Aorta (tissue), 5 donors: ENCODE results near the gene SRCAP. TPM values are rescaled to one million over a fixed set of nuclear protein-coding genes. Genes with fewer than 3 reads are reported as not detected.
"Not testable (repeated sequence)": the region's sequence is repeated elsewhere in the genome, so short reads cannot be mapped to it uniquely, and the experiment has no call there.

Experiments
- ATAC-seq: fragments of 200-7000 bp; cut with Tn5 transposase; one replicate; pipeline ENCODE4 v1.9.1; 2022; ENCODE audit warnings: moderate library complexity; ENCODE audit not compliant: low FRiP score
- DNase-seq, 2 donors: peaks; one replicate each; pipeline ENCODE4 v3.0.0-alpha.2; 2020
- H3K27ac ChIP-seq, 2 donors: one replicate each; pipeline ENCODE4 v1.5.1; 2013; ENCODE audit warnings: low read length in 2 of 2, mild to moderate bottlenecking in 2 of 2, moderate library complexity in 2 of 2, control low read depth in 1 of 2, inconsistent platforms in 1 of 2, low read depth in 1 of 2
- H3K27me3 ChIP-seq, 2 donors: one replicate each; pipeline ENCODE4 v1.6.1; 2013; ENCODE audit warnings: control low read depth in 1 of 2, low read length in 1 of 2, mild to moderate bottlenecking in 1 of 2, moderate library complexity in 1 of 2; ENCODE audit not compliant: insufficient read depth in 2 of 2, control insufficient read depth in 1 of 2
- H3K36me3 ChIP-seq, 2 donors: one replicate each; pipeline ENCODE4 v1.6.1; 2013; ENCODE audit warnings: control low read depth in 1 of 2, low read length in 1 of 2, mild to moderate bottlenecking in 1 of 2; ENCODE audit not compliant: insufficient read depth in 2 of 2, control insufficient read depth in 1 of 2
- H3K4me1 ChIP-seq, 2 donors: one replicate each; pipeline ENCODE4 v1.6.1; 2013; ENCODE audit warnings: low read length in 2 of 2, control low read depth in 1 of 2, mild to moderate bottlenecking in 1 of 2, moderate library complexity in 1 of 2; ENCODE audit not compliant: insufficient read depth in 2 of 2, control insufficient read depth in 1 of 2
- H3K4me3 ChIP-seq, 2 donors: one replicate each; pipeline ENCODE4 v1.5.1; 2013; ENCODE audit warnings: low read length in 2 of 2, control low read depth in 1 of 2, mild to moderate bottlenecking in 1 of 2
- H3K9me3 ChIP-seq: one replicate; pipeline ENCODE4 v1.6.1; 2013; ENCODE audit warnings: mild to moderate bottlenecking, low read length; ENCODE audit not compliant: control insufficient read depth
- WGBS, 2 donors: extraction: QIAGEN DNeasy Blood & Tissue Kit; methylation state at CpG; one replicate each; pipeline ENCODE4 v1.1.7; 2013; 5-methylcytosine and 5-hydroxymethylcytosine counted together
- intact Hi-C, 2 donors: fragments of 100-400 bp; cut with DNase I; formaldehyde crosslinking; loops; one replicate each; pipeline versions ENCODE4 v1.14.2 to v1.15.0; 2022
- polyA plus RNA-seq, 2 donors: library from polyadenylated mRNA; stranded (reverse); fragments of 200-250 nt; gene quantifications; one replicate each; pipeline ENCODE4 v1.2.3, GENCODE V29; 2013
- total RNA-seq, 2 donors: library from RNA; stranded (reverse); fragmentation: NEBNext Ultra II Directional; extraction: Animal tissue kit (Norgen Biotek cat#: 25700); gene quantifications; one replicate each; pipeline ENCODE4 v1.2.1, GENCODE V29; 2021
- donor health status: healthy with polysubstance abuse.
- donor health status: Bipolar disorder and iron deficiency.
- donor health status: DM: no; HTN: no; CAD: no.
- donor health status: DM: no; HTN: no; CAD: no.
- donor health status: DM: yes; HTN: yes; CAD: no.

The SRCAP gene
- total and polyA plus RNA-seq, 4 donors, result 7.1 to 66.2 (median 34.9) TPM

DNA sequence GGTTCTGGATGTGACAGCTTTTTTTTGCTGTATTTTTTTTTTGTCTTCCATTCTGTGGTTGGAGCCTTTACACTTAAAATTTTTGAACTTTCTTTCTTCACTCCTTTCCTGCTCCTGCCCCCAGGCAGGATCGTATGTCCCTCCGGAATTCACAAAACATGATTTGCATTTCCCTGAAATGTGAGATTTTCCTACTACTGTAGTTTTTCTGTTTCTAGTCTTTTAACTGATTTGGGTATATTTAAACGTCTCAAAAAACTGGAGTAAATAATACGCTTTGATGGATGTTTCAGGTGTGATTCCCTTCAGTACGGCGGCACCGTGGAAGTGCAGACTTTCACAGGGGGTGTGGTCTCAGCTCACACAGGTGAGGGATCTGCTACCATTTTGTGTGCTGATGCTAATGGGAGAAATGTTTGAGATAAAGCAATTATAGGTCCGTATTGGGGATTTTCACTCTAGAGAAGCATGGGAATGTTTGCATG is 686 bp downstream of the SRCAP start:
- Histone ChIP-seq H3K27me3 (no peaks in the 10 kb centered on the region), H3K36me3 (peaks cover 2 to 6% of the 10 kb centered on the region in 2 donors), H3K27ac (peak overlapping the region in 1 of 2 donors; percentile 75), H3K9me3 (no peaks in the 10 kb centered on the region), H3K4me3 (peak overlapping the region; percentile 80 to 87), H3K4me1 (peaks cover 0 to 2% of the 10 kb centered on the region in 2 donors)
- WGBS, 2 donors, result 42 to 47% methylated on average over 8 of the region's 8 CpGs
- DNase-seq (no peak), ATAC-seq (no peak)
- intact Hi-C loops, result loop anchor here (2.0 to 5.0 kb wide), 2 partner anchors 41 to 43 kb away; partner anchors contain the start of gene FBRS (in 1 of the 2)

DNA sequence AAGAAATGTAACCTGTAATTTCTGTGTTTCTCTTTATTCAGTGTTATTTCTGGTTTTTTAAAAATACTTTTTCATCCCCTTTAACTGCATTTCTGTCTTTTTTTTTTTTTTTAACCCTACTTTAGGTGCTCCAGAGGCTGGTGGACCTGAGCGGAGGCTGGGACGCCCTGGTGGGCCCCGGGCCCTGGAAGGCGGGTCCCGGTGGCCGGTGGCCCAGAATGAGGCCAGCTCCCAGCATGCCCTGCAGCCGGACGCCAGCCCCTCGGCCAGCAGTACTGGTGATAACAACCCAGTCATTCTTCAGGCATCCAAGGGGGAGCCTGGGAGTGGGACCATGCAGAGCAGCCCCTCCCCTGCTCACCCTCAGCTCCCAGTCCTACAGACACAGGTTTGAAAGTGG is 1.5 kb downstream of the SRCAP start:
- no peak overlapping the region for H3K27ac ChIP-seq
- H3K36me3 ChIP-seq, result peaks cover 2 to 6% of the 10 kb centered on the region in 2 donors
- H3K4me3 ChIP-seq, result no peak overlapping the region
- H3K9me3 ChIP-seq, result no peaks in the 10 kb centered on the region
- no peaks in the 10 kb centered on the region for H3K27me3 ChIP-seq
- H3K4me1 ChIP-seq, result peaks cover 0 to 2% of the 10 kb centered on the region in 2 donors
- intact Hi-C loops, result loop anchor here in 1 of 2 donors (5.0 kb wide), 1 partner anchor 42 kb away; a partner anchor contains a TSS
- DNase-seq, result no peak
- no peak for ATAC-seq
- 5 to 10% methylated on average over 9 of the region's 9 CpGs for WGBS, 2 donors

DNA sequence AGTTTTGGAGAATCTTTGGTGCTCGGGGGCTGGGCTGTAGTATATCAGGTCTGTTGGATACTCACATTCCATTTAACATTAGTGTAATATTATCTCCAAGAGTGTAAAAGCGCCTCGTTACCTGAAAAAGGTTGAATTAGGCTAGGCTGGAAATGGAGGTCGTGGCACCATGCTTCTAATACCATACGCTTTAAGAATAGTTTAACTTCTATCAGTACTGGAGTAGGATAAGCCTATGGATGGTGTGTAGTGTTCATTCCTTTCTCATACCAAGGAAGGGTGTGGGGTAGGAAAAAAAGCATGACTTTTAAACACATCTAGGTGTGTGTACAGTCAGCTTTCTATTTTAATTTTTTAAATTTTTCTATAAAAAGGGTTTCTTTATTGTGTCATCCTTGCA is 2.0 kb downstream of the SRCAP start:
- Histone ChIP-seq H3K4me3 (no peak overlapping the region), H3K4me1 (peaks cover 0 to 2% of the 10 kb centered on the region in 2 donors), H3K27me3 (no peaks in the 10 kb centered on the region), H3K27ac (no peak overlapping the region), H3K9me3 (no peaks in the 10 kb centered on the region), H3K36me3 (peaks cover 2 to 6% of the 10 kb centered on the region in 2 donors)
- 76 to 82% methylated on average over 5 of the region's 5 CpGs for WGBS, 2 donors
- DNase-seq (no peak), ATAC-seq (no peak)
- intact Hi-C loops, result loop anchor here in 1 of 2 donors (5.0 kb wide), 1 partner anchor 41 kb away; a partner anchor contains a TSS

DNA sequence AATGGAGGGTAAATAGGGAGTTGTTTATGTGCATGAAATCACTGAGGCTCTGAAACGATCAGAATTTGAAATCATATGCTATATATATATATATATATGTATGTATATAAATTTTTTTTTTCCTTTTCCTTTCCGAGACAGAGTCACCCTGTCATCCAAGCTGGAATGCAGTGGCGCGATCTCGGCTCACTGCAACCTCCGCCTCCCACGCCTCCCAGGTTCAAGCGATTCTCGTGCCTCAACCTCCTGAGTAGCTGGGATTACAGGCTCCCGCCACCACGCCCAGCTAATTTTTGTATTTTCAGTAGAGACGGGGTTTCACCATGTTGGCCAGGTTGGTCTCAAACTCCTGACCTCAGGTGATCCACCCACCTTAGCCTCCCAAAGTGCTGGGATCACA is 4.1 kb downstream of the SRCAP start:
- H3K27me3 ChIP-seq, H3K4me1 ChIP-seq, DNase-seq, H3K36me3 ChIP-seq, H3K9me3 ChIP-seq, ATAC-seq, H3K4me3 ChIP-seq, H3K27ac ChIP-seq: not testable (repeated sequence)
- 89 to 92% methylated on average over 12 of the region's 12 CpGs for WGBS, 2 donors
- intact Hi-C loops, result loop anchor here in 1 of 2 donors (5.0 kb wide), 1 partner anchor 39 kb away; a partner anchor contains a TSS

DNA sequence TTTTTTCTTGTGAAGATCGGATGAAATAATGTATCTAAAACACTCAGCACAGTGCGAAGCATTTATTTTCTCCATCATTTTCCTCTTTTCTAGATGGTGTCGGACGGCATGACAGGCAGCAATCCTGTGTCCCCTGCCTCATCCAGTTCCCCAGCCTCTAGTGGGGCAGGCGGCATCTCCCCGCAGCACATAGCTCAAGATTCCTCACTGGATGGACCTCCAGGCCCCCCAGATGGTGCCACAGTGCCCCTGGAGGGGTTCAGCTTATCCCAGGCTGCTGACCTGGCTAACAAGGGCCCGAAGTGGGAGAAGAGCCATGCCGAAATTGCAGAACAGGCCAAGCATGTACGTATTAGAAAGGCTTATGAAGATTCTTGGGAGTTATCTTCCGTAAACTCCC is 5.0 kb downstream of the SRCAP start:
- Histone ChIP-seq H3K27me3 (no peaks in the 10 kb centered on the region), H3K4me3 (no peak overlapping the region), H3K9me3 (no peaks in the 10 kb centered on the region), H3K4me1 (peaks cover 0 to 2% of the 10 kb centered on the region in 2 donors), H3K27ac (no peak overlapping the region), H3K36me3 (peaks cover 5 to 9% of the 10 kb centered on the region in 2 donors)
- DNase-seq, result peak in 1 of 2 donors; percentile 20
- 90 to 93% methylated on average over 10 of the region's 10 CpGs for WGBS, 2 donors
- intact Hi-C loops, result loop anchor here in 1 of 2 donors (5.0 kb wide), 1 partner anchor 38 kb away; a partner anchor contains a TSS
- ATAC-seq, result no peak

DNA sequence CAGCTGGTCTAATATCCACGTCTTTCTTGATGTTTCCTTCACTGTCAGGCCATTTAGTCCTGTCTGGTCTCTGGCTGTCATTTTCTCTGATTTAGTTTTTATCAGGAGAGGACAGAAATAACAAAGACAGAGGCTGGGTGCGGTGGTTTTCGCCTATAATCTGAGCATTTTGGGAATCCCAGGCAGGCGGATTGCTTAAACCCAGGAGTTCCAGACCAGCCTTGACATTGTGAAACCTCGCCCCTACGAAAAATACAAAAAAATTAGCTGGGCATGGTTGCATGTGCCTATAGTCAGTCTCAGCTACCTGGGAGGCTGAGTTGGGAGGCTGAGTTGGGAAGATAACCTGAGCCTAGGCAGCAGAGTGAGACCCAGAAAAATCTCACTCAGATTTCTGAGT is 7.1 kb downstream of the SRCAP start:
- H3K4me1 ChIP-seq, result no peaks in the 10 kb centered on the region
- intact Hi-C loops, result no loop called here
- WGBS, 2 donors, result 87 to 91% methylated on average over 6 of the region's 6 CpGs
- H3K36me3 ChIP-seq, result peaks cover 20 to 21% of the 10 kb centered on the region in 2 donors
- no peaks in the 10 kb centered on the region for H3K27me3 ChIP-seq
- H3K4me3 ChIP-seq, result no peak overlapping the region
- H3K27ac ChIP-seq, result no peak overlapping the region
- ATAC-seq (no peak), DNase-seq (no peak)
- H3K9me3 ChIP-seq, result no peaks in the 10 kb centered on the region

DNA sequence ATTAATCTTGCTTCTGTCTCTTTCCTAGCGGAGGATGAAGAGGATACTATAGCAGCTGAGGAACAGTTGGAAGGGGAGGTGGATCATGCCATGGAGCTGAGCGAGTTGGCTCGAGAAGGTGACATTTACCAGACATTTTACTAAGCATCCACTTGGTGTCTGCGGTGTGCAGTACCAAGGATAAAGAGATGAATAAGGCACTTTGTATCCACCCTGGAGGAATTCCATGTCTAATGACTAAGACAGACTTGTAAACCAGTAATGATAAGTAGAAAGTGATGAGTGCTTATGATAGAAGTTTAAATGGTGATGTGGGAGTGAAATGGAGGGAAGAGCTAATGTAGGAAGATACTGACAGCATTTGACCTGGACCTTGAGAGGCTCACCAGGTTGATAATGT is 12.0 kb downstream of the SRCAP start:
- Histone ChIP-seq H3K9me3 (no peaks in the 10 kb centered on the region), H3K36me3 (peaks cover 28 to 43% of the 10 kb centered on the region in 2 donors), H3K27ac (no peak overlapping the region), H3K4me1 (no peaks in the 10 kb centered on the region), H3K4me3 (no peak overlapping the region), H3K27me3 (no peaks in the 10 kb centered on the region)
- WGBS, 2 donors, result 95% methylated on average over 4 of the region's 4 CpGs
- DNase-seq, result peak in 1 of 2 donors; percentile 15
- intact Hi-C loops, result no loop called here
- ATAC-seq, result no peak

DNA sequence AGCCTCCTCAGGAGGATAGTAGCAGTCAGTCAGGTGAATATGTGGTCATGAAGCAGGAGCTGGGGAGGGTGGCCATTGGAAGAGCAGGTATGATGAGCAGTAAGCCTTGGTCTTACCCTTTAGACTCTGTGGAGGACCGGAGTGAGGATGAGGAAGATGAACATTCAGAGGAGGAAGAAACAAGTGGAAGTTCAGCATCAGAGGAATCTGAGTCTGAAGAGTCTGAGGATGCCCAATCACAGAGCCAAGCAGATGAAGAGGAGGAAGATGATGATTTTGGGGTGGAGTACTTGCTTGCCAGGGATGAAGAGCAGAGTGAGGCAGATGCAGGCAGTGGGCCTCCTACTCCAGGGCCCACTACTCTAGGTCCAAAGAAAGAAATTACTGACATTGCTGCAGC is 12.7 kb downstream of the SRCAP start:
- DNase-seq (no peak), ATAC-seq (no peak)
- no peaks in the 10 kb centered on the region for H3K4me1 ChIP-seq
- WGBS, 2 donors, result 98 to 100% methylated on average over 1 of the region's 1 CpG
- H3K27ac ChIP-seq, result no peak overlapping the region
- intact Hi-C loops, result no loop called here
- no peak overlapping the region for H3K4me3 ChIP-seq
- no peaks in the 10 kb centered on the region for H3K9me3 ChIP-seq
- peaks cover 28 to 43% of the 10 kb centered on the region in 2 donors for H3K36me3 ChIP-seq
- H3K27me3 ChIP-seq, result no peaks in the 10 kb centered on the region

DNA sequence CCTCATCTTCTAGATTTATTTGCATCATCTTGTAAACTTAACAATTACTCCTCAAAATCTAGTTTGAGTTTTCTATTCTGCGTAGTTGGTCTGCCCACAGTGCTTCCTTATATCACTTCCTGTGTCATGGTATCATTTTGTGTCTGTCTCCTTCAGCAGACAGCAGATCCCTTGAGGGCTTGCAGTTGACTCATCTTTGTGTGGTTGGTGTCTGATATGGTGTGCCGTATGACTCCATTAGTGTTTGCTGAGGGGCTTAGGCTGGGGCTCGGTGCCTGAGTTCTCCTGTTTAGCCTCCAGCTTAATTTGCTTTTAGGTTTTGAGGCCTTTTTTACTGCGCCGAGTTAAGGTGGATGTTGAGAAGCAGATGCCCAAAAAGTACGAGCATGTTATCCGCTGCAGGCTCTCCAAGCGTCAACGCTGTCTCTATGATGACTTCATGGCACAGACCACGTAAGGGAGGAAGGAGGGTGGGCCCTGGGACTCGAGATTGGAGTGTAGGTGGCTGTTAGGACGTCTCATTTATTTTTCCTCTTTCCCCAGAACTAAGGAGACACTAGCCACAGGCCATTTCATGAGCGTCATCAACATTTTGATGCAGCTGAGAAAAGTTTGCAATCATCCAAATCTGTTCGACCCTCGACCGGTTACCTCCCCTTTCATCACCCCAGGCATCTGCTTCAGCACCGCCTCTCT is 16.9 kb downstream of the SRCAP start:
- H3K27me3 ChIP-seq, result no peaks in the 10 kb centered on the region
- no peaks in the 10 kb centered on the region for H3K4me1 ChIP-seq
- intact Hi-C loops, result no loop called here
- no peaks in the 10 kb centered on the region for H3K9me3 ChIP-seq
- ATAC-seq (no peak), DNase-seq (no peak)
- H3K27ac ChIP-seq, result no peak overlapping the region
- 82 to 86% methylated on average over 17 of the region's 17 CpGs for WGBS, 2 donors
- H3K4me3 ChIP-seq, result no peak overlapping the region
- peaks cover 13 to 32% of the 10 kb centered on the region in 2 donors for H3K36me3 ChIP-seq
